H1 (cell line): ENCODE data around the gene RHBDF2. TPM values are rescaled to one million over a fixed set of nuclear protein-coding genes. Genes with fewer than 3 reads are reported as not detected.

Experiments
- CTCF ChIA-PET: fragments of 300-600 bp; sonication (Branson Sonifier 250); formaldehyde crosslinking; loops from one replicate; lab custom pipeline; 2021; ENCODE audit not compliant: partially characterized antibody; lab: Charles Lee
- POLR2A ChIA-PET: fragments of 300-600 bp; sonication (Branson Sonifier 250); formaldehyde crosslinking; loops from one replicate; lab custom pipeline; 2021; ENCODE audit warnings: inconsistent platforms; ENCODE audit not compliant: partially characterized antibody; lab: Charles Lee
- DNase-seq, 2 experiments: peaks; one replicate each; pipeline versions ENCODE4 v3.0.0 to v3.0.0-alpha.2; 2010 to 2022; ENCODE audit warnings: low spot score in 2 of 2, low read depth in 1 of 2, mixed read lengths in 1 of 2
- FAIRE-seq: peaks from 2 replicates; lab custom pipeline; 2011; peaks lifted over from hg19 to GRCh38; lab: Jason Lieb, UNC
- H2AFZ ChIP-seq: 2 replicates; pipeline ENCODE4 v1.8.1; 2012; ENCODE audit warnings: low read length, inconsistent platforms
- H2AK5ac ChIP-seq: 2 replicates; pipeline ENCODE4 v1.6.1; 2013; ENCODE audit warnings: low read depth, low read length
- H2BK120ac ChIP-seq: replicated peaks from 2 replicates; pipeline ENCODE3; 2013; ENCODE audit warnings: low read depth, low read length, inconsistent platforms
- H2BK12ac ChIP-seq: 2 replicates; pipeline ENCODE4 v1.6.1; 2013; ENCODE audit warnings: low read depth, low read length
- H2BK15ac ChIP-seq: 2 replicates; pipeline ENCODE4 v1.6.1; 2013; ENCODE audit warnings: low read length
- H2BK20ac ChIP-seq: 2 replicates; pipeline ENCODE4 v1.6.1; 2013; ENCODE audit warnings: low read length
- H2BK5ac ChIP-seq: 2 replicates; pipeline ENCODE4 v1.6.1; 2013; ENCODE audit warnings: low read depth, low read length
- H3K14ac ChIP-seq: 2 replicates; pipeline ENCODE4 v1.6.1; 2013; ENCODE audit warnings: inconsistent platforms; ENCODE audit not compliant: insufficient read length
- H3K18ac ChIP-seq: 2 replicates; pipeline ENCODE4 v1.6.1; 2013; ENCODE audit warnings: low read length; ENCODE audit errors: extremely low read depth
- H3K23ac ChIP-seq: 2 replicates; pipeline ENCODE4 v1.6.1; 2013; ENCODE audit warnings: inconsistent platforms; ENCODE audit not compliant: insufficient read length
- H3K23me2 ChIP-seq: 2 replicates; pipeline ENCODE4 v1.6.1; 2013; ENCODE audit warnings: low read depth, low read length
- H3K27ac ChIP-seq: 2 replicates; pipeline ENCODE4 v1.6.1; 2011; ENCODE audit warnings: low read depth, low read length, inconsistent platforms
- H3K27me3 ChIP-seq, 4 experiments: replicated peaks in 1 of 4; 1 replicate in 1 of 4; 2 replicates in 3 of 4; pipeline versions ENCODE4 v1.6.1 to v1.8.1; 2011 to 2013; ENCODE audit warnings: low read length in 3 of 4, mild to moderate bottlenecking in 3 of 4, inconsistent platforms in 2 of 4, mixed read lengths in 2 of 4, moderate library complexity in 1 of 4; ENCODE audit not compliant: control insufficient read depth in 3 of 4, insufficient read depth in 3 of 4; ENCODE audit errors: extremely low read depth in 1 of 4
- H3K36me3 ChIP-seq, 4 experiments: 2 replicates each; pipeline versions ENCODE4 v1.6.1 to v1.8.1; 2011 to 2013; ENCODE audit warnings: mild to moderate bottlenecking in 4 of 4, low read length in 3 of 4, moderate library complexity in 2 of 4, control low read depth in 1 of 4, inconsistent platforms in 1 of 4; ENCODE audit not compliant: insufficient read depth in 4 of 4, control insufficient read depth in 2 of 4
- H3K4ac ChIP-seq: replicated peaks from 2 replicates; pipeline ENCODE3; 2013; ENCODE audit warnings: low read length, low read depth, mixed read lengths, inconsistent platforms; ENCODE audit not compliant: insufficient read length
- H3K4me1 ChIP-seq, 4 experiments: replicated peaks in 1 of 4; 1 replicate in 1 of 4; 2 replicates in 3 of 4; pipeline versions ENCODE4 v1.6.1 to v1.8.1; 2011 to 2013; ENCODE audit warnings: low read length in 3 of 4, inconsistent platforms in 2 of 4, mixed read lengths in 1 of 4; ENCODE audit not compliant: insufficient read depth in 4 of 4, control insufficient read depth in 3 of 4
- H3K4me2 ChIP-seq, 2 experiments: 2 replicates each; pipeline versions ENCODE4 v1.6.1 to v1.8.1; 2011 to 2013; ENCODE audit warnings: low read depth in 2 of 2, low read length in 2 of 2, control low read depth in 1 of 2, inconsistent platforms in 1 of 2, mild to moderate bottlenecking in 1 of 2; ENCODE audit not compliant: insufficient read depth in 1 of 2
- H3K4me3 ChIP-seq, 4 experiments: fragments of 200-600, 300-600 bp in 1 of 4; sonication (generic), shearing (Covaris generic), sonication (Bioruptor Twin) in 1 of 4; 2 replicates each; pipeline versions ENCODE4 v1.5.1 to v1.8.1; 2011 to 2016; ENCODE audit warnings: low read length in 4 of 4, low read depth in 3 of 4, control low read depth in 2 of 4, inconsistent platforms in 2 of 4, mild to moderate bottlenecking in 2 of 4, mixed read lengths in 1 of 4, moderate library complexity in 1 of 4; ENCODE audit not compliant: insufficient read depth in 2 of 4; ENCODE audit errors: extremely low read depth in 1 of 4
- H3K56ac ChIP-seq: replicated peaks from 2 replicates; pipeline ENCODE3; 2013; ENCODE audit warnings: low read depth, mild to moderate bottlenecking, mixed read lengths, low read length, inconsistent platforms; ENCODE audit not compliant: insufficient read length
- H3K79me1 ChIP-seq: 2 replicates; pipeline ENCODE4 v1.6.1; 2013; ENCODE audit warnings: low read depth, low read length, control low read depth
- H3K79me2 ChIP-seq, 2 experiments: 2 replicates each; pipeline versions ENCODE4 v1.6.1 to v1.8.1; 2012 to 2013; ENCODE audit warnings: low read length in 2 of 2, mild to moderate bottlenecking in 2 of 2, inconsistent platforms in 1 of 2; ENCODE audit not compliant: insufficient read depth in 2 of 2, control insufficient read depth in 1 of 2
- H3K9ac ChIP-seq, 4 experiments: replicated peaks in 1 of 4; 1 replicate in 1 of 4; 2 replicates in 3 of 4; pipeline versions ENCODE4 v1.6.1 to v1.8.1; 2011 to 2013; ENCODE audit warnings: low read depth in 3 of 4, low read length in 3 of 4, control low read depth in 2 of 4, mild to moderate bottlenecking in 2 of 4, moderate library complexity in 2 of 4, inconsistent platforms in 1 of 4; ENCODE audit errors: extremely low read depth in 1 of 4
- H3K9me3 ChIP-seq, 2 experiments: 2 replicates each; pipeline versions ENCODE4 v1.6.1 to v1.8.1; 2012 to 2013; ENCODE audit warnings: mild to moderate bottlenecking in 2 of 2, moderate library complexity in 2 of 2, control low read depth in 1 of 2, inconsistent platforms in 1 of 2, low read depth in 1 of 2, low read length in 1 of 2, mixed read lengths in 1 of 2; ENCODE audit not compliant: insufficient read depth in 2 of 2
- H4K20me1 ChIP-seq, 2 experiments: replicated peaks in 1 of 2; 2 replicates each; pipeline versions ENCODE3 to v1.8.1; 2011 to 2013; ENCODE audit warnings: inconsistent platforms in 2 of 2, low read length in 2 of 2, mild to moderate bottlenecking in 1 of 2; ENCODE audit not compliant: insufficient read depth in 2 of 2, control insufficient read depth in 1 of 2
- H4K5ac ChIP-seq: 2 replicates; pipeline ENCODE4 v1.6.1; 2013; ENCODE audit warnings: low read length, low read depth, mixed read lengths, inconsistent platforms; ENCODE audit not compliant: insufficient read length
- H4K8ac ChIP-seq: 2 replicates; pipeline ENCODE4 v1.8.0; 2013; ENCODE audit warnings: mild to moderate bottlenecking, moderate library complexity, low read length, inconsistent platforms; ENCODE audit not compliant: insufficient read depth; ENCODE audit errors: extremely low read depth
- H4K91ac ChIP-seq: replicated peaks from 2 replicates; pipeline ENCODE3; 2013; ENCODE audit warnings: low read length, mixed read lengths, inconsistent platforms; ENCODE audit not compliant: insufficient read length
- BCL11A ChIP-seq, 2 experiments: IDR thresholded peaks; one replicate each; pipeline ENCODE4 v1.6.1; 2011; ENCODE audit warnings: low read depth in 2 of 2, low read length in 2 of 2, mild to moderate bottlenecking in 2 of 2
- CBX8 ChIP-seq: fragments of 300-800, 300-1000 bp; sonication (generic); IDR thresholded peaks from 2 replicates; pipeline ENCODE4 v1.7.1; 2016; ENCODE audit warnings: low read depth, low read length, borderline replicate concordance
- GTF2F1 ChIP-seq: IDR thresholded peaks from 2 replicates; pipeline ENCODE4 v1.6.1; 2012; ENCODE audit warnings: low read depth, low read length, improper control_type of control experiment, borderline replicate concordance
- HDAC2 ChIP-seq, 2 experiments: fragments of 300-600 bp in 1 of 2; sonication (generic) in 1 of 2; IDR thresholded peaks; 2 replicates each; pipeline ENCODE4 v1.6.1; 2011 to 2012; ENCODE audit warnings: low read depth in 2 of 2, low read length in 2 of 2, mild to moderate bottlenecking in 2 of 2, moderate library complexity in 2 of 2, borderline replicate concordance in 1 of 2, inconsistent platforms in 1 of 2
- HDAC6 ChIP-seq: IDR thresholded peaks from one replicate; pipeline ENCODE4 v1.7.1; 2012; ENCODE audit warnings: low read depth, mild to moderate bottlenecking, inconsistent platforms, low read length, moderate library complexity
- JUN ChIP-seq: IDR thresholded peaks from 2 replicates; pipeline ENCODE4 v1.6.1; 2011; ENCODE audit warnings: low read depth, mild to moderate bottlenecking, improper control_type of control experiment, low read length
- KDM4A ChIP-seq: IDR thresholded peaks from one replicate; pipeline ENCODE4 v1.7.1; 2012; ENCODE audit warnings: low read depth, mild to moderate bottlenecking, moderate library complexity, low read length, inconsistent platforms; ENCODE audit not compliant: severe bottlenecking
- NANOG ChIP-seq: IDR thresholded peaks from 2 replicates; pipeline ENCODE4 v1.6.1; 2011; ENCODE audit warnings: low read length, low read depth, mild to moderate bottlenecking, inconsistent platforms; ENCODE audit not compliant: insufficient read depth, poor library complexity, severe bottlenecking
- RXRA ChIP-seq: IDR thresholded peaks from 2 replicates; pipeline ENCODE4 v1.6.1; 2011; ENCODE audit warnings: low read depth, mild to moderate bottlenecking, low read length, moderate library complexity; ENCODE audit not compliant: insufficient read depth
- SP1 ChIP-seq: IDR thresholded peaks from 2 replicates; pipeline ENCODE4 v1.6.1; 2011; ENCODE audit warnings: low read depth, low read length
- TBP ChIP-seq: IDR thresholded peaks from 2 replicates; pipeline ENCODE4 v1.6.1; 2011; ENCODE audit warnings: low read depth, low read length, improper control_type of control experiment
- WGBS, 2 experiments: shearing (Covaris generic) in 1 of 2; methylation state at CpG; one replicate each; pipeline versions ENCODE4 v1.1.6 to v1.1.7; 2013 to 2015; ENCODE audit warnings: low lambda C conversion rate in 2 of 2, mixed read lengths in 2 of 2, inconsistent platforms in 1 of 2, low coverage in 1 of 2, missing lambda C conversion rate in 1 of 2; ENCODE audit not compliant: insufficient replicate concordance in 2 of 2, insufficient coverage in 1 of 2, insufficient read length in 1 of 2; ENCODE audit errors: extremely low coverage in 1 of 2, missing lambda C conversion rate in 1 of 2; 5-methylcytosine and 5-hydroxymethylcytosine counted together
- polyA plus RNA-seq, 7 experiments: library from polyadenylated mRNA; depleted of rRNA in 3 of 7; stranded (reverse) in 5 of 7; unstranded in 2 of 7; fragments of >200 nt in 5 of 7; fragments of 200-250 nt in 2 of 7; gene quantifications; 1 replicate in 5 of 7; 2 replicates in 1 of 7; 4 replicates in 1 of 7; pipeline versions ENCODE4 v1.2.1 to v1.2.3, GENCODE V29; 2011 to 2013; ENCODE audit warnings: missing spikeins in 2 of 7, mixed read lengths in 2 of 7
- total RNA-seq: library from RNA; stranded (reverse); fragmentation: NEBNext Ultra II Directional; extraction: Animal tissue kit (Norgen Biotek cat#: 25700); gene quantifications from 2 replicates; pipeline ENCODE4 v1.2.1, GENCODE V29; 2021
- TF ChIP-seq, protein P1 (sequence below): IDR thresholded peaks from 2 replicates; pipeline ENCODE4 v1.6.1; 2012; ENCODE audit warnings: inconsistent platforms

The RHBDF2 gene
- total and polyA plus RNA-seq, 2 of the 8 experiments (the other 6 are each of a cell fraction or from before 2014, with no cell fraction given), result 21.2 to 25.9 TPM

DNA sequence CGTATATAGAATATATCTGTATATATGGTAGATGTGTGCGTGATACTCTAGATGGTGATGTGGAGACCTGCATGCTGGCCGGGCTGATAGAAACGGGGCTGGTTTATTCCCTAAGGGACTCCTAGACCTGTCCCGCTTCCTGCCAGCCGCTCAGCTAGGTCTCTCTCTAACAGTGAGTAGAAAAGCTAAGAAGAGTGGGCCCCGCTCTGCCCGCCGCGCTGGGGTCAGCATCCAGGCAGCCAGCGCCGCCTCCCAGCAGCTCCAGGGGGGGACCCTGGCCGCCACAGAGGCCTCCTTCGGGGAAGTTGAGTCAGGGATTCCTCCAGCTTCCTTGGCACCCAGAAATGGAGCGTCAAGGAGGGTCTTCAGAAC lies 26.9 kb upstream of the RHBDF2 start:
- no peaks in the 10 kb centered on the region for H4K20me1 ChIP-seq
- no peaks in the 10 kb centered on the region for H3K79me2 ChIP-seq
- TF ChIP-seq RXRA (no peak), NANOG (no peak), GTF2F1 (no peak), HDAC6 (no peak), TBP (no peak), KDM4A (no peak), HDAC2 (IDR thresholded peaks at IDR 0.05; ENCODE audit: borderline replicate concordance in 1 of 2, low read depth in 2 of 2, low read length in 2 of 2) (no peak), CBX8 (no peak), SP1 (no peak), JUN (no peak), BCL11A (IDR thresholded peaks at IDR 0.05; ENCODE audit: low read depth in 2 of 2, low read length in 2 of 2) (no peak)
- TF ChIP-seq, protein P1, sequence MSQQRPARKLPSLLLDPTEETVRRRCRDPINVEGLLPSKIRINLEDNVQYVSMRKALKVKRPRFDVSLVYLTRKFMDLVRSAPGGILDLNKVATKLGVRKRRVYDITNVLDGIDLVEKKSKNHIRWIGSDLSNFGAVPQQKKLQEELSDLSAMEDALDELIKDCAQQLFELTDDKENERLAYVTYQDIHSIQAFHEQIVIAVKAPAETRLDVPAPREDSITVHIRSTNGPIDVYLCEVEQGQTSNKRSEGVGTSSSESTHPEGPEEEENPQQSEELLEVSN, result no peak
- TF ChIP-seq, all 59 proteins: peak for 0
- Histone ChIP-seq H2BK5ac (no peak overlapping the region), H2BK15ac (no peak overlapping the region), H3K4ac (no peak overlapping the region), H2AFZ (no peak overlapping the region), H3K14ac (no peak overlapping the region), H4K8ac (no peak overlapping the region), H3K4me1 (peaks cover 0 to 34% (median 24%) of the 10 kb centered on the region in 4 experiments; a peak in 6 of 7 replicates), H3K9ac (no peak overlapping the region), H3K27me3 (peaks cover 0 to 5% (median 0%) of the 10 kb centered on the region in 4 experiments; a peak in 2 of 7 replicates), H3K23ac (no peak overlapping the region), H3K9me3 (no peaks in the 10 kb centered on the region), H2BK120ac (no peak overlapping the region), H3K23me2 (no peaks in the 10 kb centered on the region), H3K4me3 (no peak overlapping the region), H2AK5ac (no peak overlapping the region), H3K56ac (no peak overlapping the region), H2BK20ac (no peak overlapping the region), H4K91ac (no peak overlapping the region), H3K27ac (no peak overlapping the region), H4K5ac (peak overlapping the region; percentile 21), H2BK12ac (no peak overlapping the region), H3K4me2 (no peak overlapping the region), H3K18ac (no peak overlapping the region; the same call in 1 of the 2 replicates), H3K36me3 (no peaks in the 10 kb centered on the region), H3K79me1 (no peaks in the 10 kb centered on the region; the same call in 1 of the 2 replicates)
- ChIA-PET POLR2A (interaction anchor here (0.8 to 5.1 kb wide), 7 partner anchors 9 to 38 kb away, joined by 3 to 30 read pairs (median 4); partner anchors contain the start of gene PRCD), CTCF (interaction anchor here (0.7 to 4.9 kb wide), 23 partner anchors 8 to 863 kb away, joined by 3 to 41 read pairs (median 4); partner anchors contain the start of genes AANAT and PRCD)
- no peak for DNase-seq
- no peak for FAIRE-seq
- WGBS, 2 experiments, result 86% methylated on average over 15 of the region's 15 CpGs; no CpG with 5 or more reads in 1 of the 2 experiments
